ENCODE results near the gene PEX11A.

PEX11A gene

GRCh38 chr15:89674526-89674925 lies 16.0 kb downstream of the PEX11A start:
- DNase-seq: no peak

DNA sequence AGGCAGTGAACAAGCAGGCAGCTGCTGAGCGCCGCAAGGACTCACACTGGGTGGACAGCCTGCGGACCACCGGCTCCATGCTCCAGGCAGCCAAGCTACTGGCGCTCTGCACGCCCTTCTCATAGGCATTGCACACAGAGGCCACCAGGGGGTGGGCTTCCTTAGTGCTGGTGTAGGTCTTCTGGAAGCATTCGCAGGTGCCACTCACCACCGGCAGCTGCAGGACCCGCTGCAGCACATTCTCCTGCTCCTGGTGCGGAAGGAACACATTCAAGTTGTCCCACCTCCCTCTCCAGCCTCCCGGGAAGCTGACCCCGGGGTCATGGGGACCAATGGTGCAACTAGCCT lies 17.4 kb downstream of the PEX11A start:
- no peak for DNase-seq

- no peak for DNase-seq
Measured at GRCh38 chr15:89672221-89673164, 18.1 kb downstream of the PEX11A start.

- no peak for DNase-seq
Measured at GRCh38 chr15:89671687-89672086, 18.9 kb downstream of the PEX11A start.

GRCh38 chr15:89670971-89671560 lies 19.5 kb downstream of the PEX11A start:
- no peak for DNase-seq

GRCh38 chr15:89669941-89670340 lies 20.6 kb downstream of the PEX11A start:
- no peak for DNase-seq

- no peak for DNase-seq
Measured at GRCh38 chr15:89669309-89669865, 21.2 kb downstream of the PEX11A start.

DNA sequence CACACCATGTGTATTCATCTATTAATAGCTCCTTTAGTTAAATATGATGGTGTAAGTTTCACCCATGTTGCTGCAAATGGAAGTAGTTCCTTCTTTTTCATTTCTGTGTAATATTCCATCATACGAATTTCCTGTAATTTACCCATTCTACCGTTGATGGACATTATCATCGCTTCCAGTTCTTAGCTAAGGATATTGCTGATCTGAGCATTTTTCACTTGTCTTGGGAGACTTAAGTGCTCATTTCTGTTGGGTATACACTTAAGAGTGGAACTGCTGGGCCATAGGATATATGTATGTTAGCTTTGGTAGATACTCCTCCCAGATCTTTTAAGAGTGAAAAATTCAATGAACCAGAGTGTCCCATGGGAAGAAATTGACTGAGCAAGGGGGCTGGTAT lies 22.4 kb downstream of the PEX11A start:
- no peak for DNase-seq

DNA sequence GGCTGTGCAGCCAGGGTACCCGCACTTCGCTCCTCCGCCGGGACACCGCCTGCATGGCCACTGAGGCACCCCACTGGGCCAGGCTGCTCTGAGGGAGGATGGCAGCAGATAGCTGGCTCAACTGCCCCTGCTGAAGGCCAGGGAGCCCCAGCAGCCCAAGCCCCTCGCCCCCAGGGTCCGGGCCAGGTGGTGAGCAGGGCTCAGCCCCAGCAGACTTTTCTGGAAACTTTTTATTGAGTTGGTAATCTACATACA lies 22.9 kb downstream of the PEX11A start:
- no peak for DNase-seq

DNA sequence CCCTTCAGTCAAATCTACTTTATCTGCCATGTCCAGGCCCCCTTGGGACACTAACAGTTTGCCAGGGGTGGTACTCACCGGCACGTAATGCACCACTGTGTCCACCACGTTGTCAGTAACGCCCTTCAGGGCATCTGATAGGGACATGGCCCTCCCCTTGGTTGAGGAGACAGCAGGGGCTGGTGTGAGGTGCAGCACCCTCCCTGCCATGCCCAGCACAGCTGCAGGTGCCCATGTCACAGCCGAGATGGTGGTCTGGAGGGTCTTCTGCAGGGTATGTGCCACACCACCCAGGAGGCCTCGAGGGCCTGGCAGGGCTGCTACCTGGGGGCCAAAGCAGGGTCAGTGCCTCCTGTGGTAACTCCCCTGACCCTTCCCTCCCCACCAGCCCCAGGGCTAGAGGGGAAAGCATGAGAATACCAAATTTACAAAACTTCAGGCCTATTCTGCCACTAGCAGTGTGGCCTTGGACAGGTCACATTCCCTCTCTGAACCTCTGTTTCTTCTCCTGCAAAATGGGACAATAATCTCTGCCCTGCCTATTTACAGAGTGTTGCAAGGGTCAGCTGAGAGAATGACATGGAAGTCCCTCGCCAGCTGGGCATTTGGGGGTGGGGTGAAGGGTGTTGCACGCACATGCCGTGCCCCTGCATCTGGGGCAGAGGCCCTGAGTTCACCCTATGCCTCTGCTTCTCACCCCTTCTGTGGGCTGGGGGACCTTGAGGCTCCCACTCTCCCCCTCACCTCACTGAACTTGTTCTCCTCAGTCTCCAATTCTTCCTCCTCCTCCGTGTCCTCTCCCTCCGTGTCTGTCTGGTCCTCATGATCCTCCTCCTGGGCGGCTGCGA lies 23.5 kb downstream of the PEX11A start:
- no peak for DNase-seq

- no peak for DNase-seq
Measured at GRCh38 chr15:89666184-89666857, 24.2 kb downstream of the PEX11A start.

DNA sequence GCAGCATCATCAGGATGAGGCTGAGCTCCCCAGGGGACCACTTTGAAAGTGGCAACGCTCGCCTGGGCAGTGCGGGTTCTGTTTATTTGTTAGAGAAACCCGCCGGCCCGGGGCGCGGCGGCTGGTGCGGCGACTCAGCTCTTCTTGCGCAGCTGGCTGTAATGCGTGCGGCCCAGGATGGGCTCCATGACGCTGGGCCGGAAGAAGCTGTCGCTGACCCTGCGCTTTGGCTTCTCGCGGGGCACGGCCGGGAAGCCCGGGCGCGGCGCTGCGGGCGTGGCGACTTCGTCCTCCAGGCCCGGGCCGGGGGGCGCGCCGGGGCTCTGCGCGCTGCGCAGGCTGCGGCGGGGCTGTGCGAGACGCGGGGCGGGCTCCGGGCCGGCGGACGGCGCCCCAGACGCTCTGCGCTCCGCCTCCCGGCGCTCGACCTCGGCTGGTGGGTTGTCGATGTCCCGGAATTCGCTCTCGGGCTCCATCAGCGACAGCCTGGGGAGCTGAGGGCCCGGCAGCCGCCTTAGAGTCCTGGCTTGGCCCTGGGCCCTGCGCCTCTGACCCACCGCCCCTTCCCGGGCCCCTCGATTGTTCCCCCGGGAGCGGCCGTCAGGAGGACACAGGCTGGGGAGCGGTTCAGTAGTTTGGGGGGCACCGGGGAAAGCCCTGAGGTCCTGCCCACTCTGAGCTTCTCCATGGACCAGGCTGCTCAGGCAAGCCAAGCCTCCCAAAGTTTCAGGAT lies 24.9 kb downstream of the PEX11A start:
- no peak for DNase-seq

DNA sequence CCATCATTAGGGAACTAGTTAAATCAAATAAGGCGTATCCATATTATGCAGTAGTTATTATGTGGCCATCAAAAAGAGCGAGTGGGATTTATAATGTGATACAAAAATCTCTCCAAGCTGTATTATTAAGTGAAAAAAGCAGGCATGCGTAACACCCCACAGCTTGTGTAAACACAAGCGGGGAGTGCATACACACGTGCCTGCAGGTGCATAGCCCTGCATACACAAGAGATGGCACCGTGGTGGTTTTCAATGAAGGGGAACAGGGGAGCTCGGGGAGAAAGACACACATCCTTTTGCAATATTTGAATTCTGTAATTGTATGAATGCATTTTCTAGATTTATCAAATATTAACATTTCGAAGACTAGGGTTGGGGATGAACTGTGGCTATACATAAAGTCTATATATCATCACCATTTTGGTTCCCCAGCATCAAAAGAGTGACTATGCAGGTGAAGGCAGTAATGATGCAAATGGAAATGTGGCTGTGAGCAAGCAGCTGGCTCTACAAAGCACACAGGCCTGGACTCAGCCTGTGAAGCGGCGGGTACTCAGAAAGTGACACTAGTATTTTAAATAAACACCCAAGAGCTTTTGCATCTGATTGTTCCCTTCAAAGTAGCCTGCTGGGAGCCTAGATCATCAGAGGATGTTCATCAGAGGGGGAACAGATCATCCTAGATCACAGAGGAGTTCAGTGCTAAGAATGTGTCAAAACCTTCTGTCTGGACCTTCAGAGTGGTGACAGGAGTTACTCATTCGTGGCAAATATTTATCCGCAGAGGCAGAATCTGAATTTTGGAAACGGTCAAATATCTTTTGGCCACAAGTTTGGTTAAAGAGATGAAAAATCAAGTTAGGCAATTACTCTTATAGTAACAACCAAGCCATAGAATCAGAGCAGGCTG lies 25.9 kb downstream of the PEX11A start:
- peak; percentile 77 for DNase-seq

DNA sequence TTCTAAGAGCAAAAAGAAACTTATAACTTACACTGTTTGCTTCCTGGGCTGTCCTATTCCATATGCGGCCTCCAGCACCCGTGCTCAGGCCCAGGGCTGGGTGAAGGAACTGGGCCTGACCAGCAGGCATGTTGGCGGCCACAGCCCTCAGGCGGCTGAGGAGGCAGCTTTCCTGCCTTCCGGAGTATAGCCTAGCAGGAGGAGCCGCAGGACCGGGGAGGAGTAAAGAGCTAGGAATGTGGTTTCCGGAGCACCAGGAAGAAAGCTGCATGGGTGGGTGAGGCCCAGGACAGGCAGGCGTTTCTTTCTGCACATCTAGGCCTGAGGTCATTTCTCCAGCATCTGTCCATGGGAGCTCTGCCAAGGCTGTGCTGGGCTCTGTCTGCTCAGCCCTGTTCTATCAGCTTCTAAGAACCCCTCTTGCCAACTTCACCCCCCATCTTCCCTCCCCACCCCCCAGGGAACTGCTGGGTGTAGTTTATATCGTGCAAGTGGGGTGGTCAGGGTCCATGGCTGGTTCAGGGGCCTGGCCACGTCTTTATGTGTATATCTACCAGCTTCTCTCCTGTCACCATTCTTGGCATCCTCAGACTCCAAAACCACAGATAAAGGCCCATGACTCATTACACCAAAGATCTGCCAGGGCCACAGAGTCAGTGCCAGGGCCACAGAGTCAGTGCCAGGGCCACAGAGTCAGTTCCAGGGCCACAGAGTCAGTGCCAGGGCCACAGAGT lies 27.5 kb downstream of the PEX11A start:
- DNase-seq: no peak

- no peak for DNase-seq
Measured at GRCh38 chr15:89660556-89660955, 30.0 kb downstream of the PEX11A start.

DNA sequence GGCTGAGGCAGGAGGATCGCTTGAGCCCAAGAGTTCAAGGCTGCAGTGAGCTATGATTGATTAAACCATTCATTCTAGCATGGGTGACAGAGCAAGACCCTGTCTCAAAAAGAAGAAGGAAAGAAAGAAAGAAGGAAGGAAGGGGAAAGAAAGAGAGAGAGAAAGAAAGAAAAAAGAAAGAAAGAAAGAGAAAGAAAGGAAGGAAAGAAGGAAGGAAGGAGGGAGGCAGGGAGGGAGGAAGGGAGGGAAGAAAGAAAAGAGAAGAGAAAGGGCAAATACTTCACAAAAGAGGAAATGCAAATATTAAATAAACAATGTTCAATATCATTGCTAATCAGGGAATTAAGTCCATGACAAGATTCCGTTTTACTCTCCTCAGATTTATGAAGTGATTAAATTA lies 31.3 kb downstream of the PEX11A start:
- DNase-seq: no peak

DNA sequence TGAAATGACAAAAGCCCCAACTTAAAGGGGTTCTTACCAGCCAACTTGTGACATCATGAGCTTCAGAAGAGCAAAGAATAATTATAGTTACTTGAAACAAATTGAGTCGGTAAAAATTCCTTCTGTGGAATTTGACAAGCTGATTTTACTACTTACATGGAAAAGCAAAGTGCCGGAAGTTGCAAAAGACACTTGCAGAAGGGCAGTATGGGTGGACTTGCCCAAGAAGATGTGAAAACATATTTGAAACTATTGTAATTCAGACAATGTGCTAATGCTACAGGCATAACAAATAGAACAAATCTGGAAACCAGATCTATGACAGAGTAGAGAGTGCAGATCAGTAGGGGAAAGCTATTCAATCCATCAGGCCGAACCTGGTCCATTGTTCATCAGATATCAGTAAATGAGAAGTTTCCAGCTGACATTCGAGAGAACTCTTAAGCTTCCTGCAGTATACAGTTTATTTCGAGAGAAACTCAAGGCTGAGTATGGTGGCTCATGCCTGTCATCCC lies 32.8 kb downstream of the PEX11A start:
- no peak for DNase-seq

DNA sequence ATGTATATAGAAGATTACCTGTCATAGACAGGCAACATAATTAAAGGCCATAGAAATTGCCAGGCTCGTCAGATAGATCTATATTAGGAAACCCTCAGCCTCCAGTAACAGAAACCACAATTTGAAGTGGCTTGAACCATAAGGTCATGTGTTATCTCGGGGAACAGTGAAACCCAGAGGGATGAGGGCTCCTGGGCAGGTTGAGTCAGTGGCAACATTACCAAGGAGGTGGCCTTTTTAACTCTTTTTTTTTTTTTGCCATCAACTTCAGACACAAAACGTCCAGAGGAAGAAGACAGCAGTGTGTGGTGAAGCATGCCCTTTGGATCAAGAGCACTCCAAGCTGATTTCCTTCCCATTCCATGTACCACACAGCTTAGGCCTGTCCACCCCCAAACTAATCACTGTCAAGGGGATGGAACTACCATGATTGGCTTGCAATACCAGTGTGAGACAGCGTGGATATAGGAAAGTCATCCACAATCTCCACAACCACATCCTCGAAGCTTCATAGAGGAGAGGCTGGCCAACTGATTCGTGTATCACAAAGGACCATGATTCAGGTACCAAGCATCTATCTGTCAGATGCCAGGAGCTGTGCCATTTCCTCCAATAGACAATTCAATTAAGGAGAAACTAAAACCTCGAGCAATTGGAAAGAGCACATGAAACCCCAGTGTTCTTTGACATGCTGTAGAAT lies 34.3 kb downstream of the PEX11A start:
- no peak for DNase-seq
